ENCODE results near the gene MTHFD1. TPM values are rescaled to one million over a fixed set of nuclear protein-coding genes. Genes with fewer than 3 reads are reported as not detected.
A peak's percentile ranks its signal among the peaks of the same experiment; 100 is the strongest.

Gene MTHFD1
- polyA plus RNA-seq, 1 donor: 61.9 TPM

DNA sequence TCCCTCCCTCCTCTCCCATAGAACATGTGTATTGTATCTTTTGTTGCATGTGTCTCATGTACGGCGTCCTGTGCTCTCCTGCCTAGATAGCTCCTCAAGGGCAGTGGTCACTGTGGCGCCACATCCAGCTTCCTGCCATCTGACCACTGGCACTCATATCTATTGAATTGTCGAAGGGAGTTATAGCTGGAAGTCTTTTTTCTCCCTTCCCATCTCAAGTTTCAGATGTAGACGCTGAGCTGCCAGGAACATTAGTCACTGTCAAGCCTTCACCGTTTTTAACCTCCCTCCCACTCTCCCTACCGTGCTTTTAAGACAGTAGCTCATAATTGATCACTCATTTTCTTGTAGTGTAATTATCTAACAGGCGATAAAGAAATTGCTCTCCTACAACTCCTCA, 33.0 kb downstream of the MTHFD1 start:
- Histone ChIP-seq H3K27me3 (ENCODE audit: control insufficient read depth, insufficient read depth, low read length) (no peaks in the 10 kb centered on the region), H3K4me1 (ENCODE audit: control insufficient read depth, insufficient read depth, low read length) (no peaks in the 10 kb centered on the region), H3K36me3 (ENCODE audit: control insufficient read depth, insufficient read depth, low read length) (peaks cover 62% of the 10 kb centered on the region), H3K9me3 (ENCODE audit: control insufficient read depth, low read depth, low read length) (no peaks in the 10 kb centered on the region), H3K4me3 (ENCODE audit: low read length) (no peak overlapping the region), H3K27ac (ENCODE audit: low read length) (no peak overlapping the region)
- WGBS (ENCODE audit: insufficient coverage, low lambda C conversion rate): 100% methylated on average over 1 of the region's 8 CpGs
- DNase-seq: no peak

GRCh38 chr14:64422005-64422404, 33.9 kb downstream of the MTHFD1 start:
- Histone ChIP-seq H3K9me3 (ENCODE audit: control insufficient read depth, low read depth, low read length) (no peaks in the 10 kb centered on the region), H3K4me1 (ENCODE audit: control insufficient read depth, insufficient read depth, low read length) (no peaks in the 10 kb centered on the region), H3K4me3 (ENCODE audit: low read length) (no peak overlapping the region), H3K27me3 (ENCODE audit: control insufficient read depth, insufficient read depth, low read length) (no peaks in the 10 kb centered on the region), H3K36me3 (ENCODE audit: control insufficient read depth, insufficient read depth, low read length) (peaks cover 56% of the 10 kb centered on the region), H3K27ac (ENCODE audit: low read length) (no peak overlapping the region)
- no peak for DNase-seq
- WGBS (ENCODE audit: insufficient coverage, low lambda C conversion rate): no CpG with 5 or more reads among the region's 1 CpG

GRCh38 chr14:64422756-64423155, 34.6 kb downstream of the MTHFD1 start:
- H3K36me3 ChIP-seq (ENCODE audit: control insufficient read depth, insufficient read depth, low read length): peaks cover 56% of the 10 kb centered on the region
- H3K4me1 ChIP-seq (ENCODE audit: control insufficient read depth, insufficient read depth, low read length): no peaks in the 10 kb centered on the region
- no peaks in the 10 kb centered on the region for H3K27me3 ChIP-seq (ENCODE audit: control insufficient read depth, insufficient read depth, low read length)
- no peak overlapping the region for H3K27ac ChIP-seq (ENCODE audit: low read length)
- no peak overlapping the region for H3K4me3 ChIP-seq (ENCODE audit: low read length)
- no CpG with 5 or more reads among the region's 7 CpGs for WGBS (ENCODE audit: insufficient coverage, low lambda C conversion rate)
- DNase-seq: no peak
- H3K9me3 ChIP-seq (ENCODE audit: control insufficient read depth, low read depth, low read length): no peaks in the 10 kb centered on the region

GRCh38 chr14:64423987-64424386, 35.8 kb downstream of the MTHFD1 start:
- Histone ChIP-seq H3K36me3 (ENCODE audit: control insufficient read depth, insufficient read depth, low read length) (peaks cover 54% of the 10 kb centered on the region), H3K27me3 (ENCODE audit: control insufficient read depth, insufficient read depth, low read length) (no peaks in the 10 kb centered on the region), H3K27ac (ENCODE audit: low read length) (no peak overlapping the region), H3K4me3 (ENCODE audit: low read length) (no peak overlapping the region), H3K4me1 (ENCODE audit: control insufficient read depth, insufficient read depth, low read length) (no peaks in the 10 kb centered on the region), H3K9me3 (ENCODE audit: control insufficient read depth, low read depth, low read length) (no peaks in the 10 kb centered on the region)
- no CpG with 5 or more reads among the region's 6 CpGs for WGBS (ENCODE audit: insufficient coverage, low lambda C conversion rate)
- DNase-seq: no peak

DNA sequence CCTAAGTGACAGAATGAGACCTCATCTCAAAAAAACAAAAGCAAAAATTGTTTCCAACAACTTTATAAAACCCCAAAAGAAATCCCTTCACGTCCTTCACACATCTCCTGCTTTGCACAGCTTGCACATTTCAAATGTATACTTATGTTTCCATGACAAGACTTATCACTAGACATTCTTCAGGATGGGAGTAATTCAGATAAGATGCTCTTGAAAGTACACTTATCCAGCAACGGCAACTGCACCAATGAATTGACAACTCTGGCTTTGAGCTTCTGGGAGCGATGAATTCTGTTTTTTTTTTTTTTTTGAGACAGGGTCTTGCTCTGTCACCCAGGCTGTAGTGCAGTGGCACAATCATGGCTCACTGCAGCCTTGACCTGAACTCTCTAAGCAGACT, 46.4 kb downstream of the MTHFD1 start:
- Histone ChIP-seq H3K4me3 (ENCODE audit: low read length) (no peak overlapping the region), H3K4me1 (ENCODE audit: control insufficient read depth, insufficient read depth, low read length) (peaks cover 13% of the 10 kb centered on the region), H3K27me3 (ENCODE audit: control insufficient read depth, insufficient read depth, low read length) (no peaks in the 10 kb centered on the region), H3K27ac (ENCODE audit: low read length) (no peak overlapping the region), H3K36me3 (ENCODE audit: control insufficient read depth, insufficient read depth, low read length) (peaks cover 30% of the 10 kb centered on the region), H3K9me3 (ENCODE audit: control insufficient read depth, low read depth, low read length) (no peaks in the 10 kb centered on the region)
- peak; percentile 16 to 45 for DNase-seq
- WGBS (ENCODE audit: insufficient coverage, low lambda C conversion rate): 50% methylated on average over 1 of the region's 3 CpGs

DNA sequence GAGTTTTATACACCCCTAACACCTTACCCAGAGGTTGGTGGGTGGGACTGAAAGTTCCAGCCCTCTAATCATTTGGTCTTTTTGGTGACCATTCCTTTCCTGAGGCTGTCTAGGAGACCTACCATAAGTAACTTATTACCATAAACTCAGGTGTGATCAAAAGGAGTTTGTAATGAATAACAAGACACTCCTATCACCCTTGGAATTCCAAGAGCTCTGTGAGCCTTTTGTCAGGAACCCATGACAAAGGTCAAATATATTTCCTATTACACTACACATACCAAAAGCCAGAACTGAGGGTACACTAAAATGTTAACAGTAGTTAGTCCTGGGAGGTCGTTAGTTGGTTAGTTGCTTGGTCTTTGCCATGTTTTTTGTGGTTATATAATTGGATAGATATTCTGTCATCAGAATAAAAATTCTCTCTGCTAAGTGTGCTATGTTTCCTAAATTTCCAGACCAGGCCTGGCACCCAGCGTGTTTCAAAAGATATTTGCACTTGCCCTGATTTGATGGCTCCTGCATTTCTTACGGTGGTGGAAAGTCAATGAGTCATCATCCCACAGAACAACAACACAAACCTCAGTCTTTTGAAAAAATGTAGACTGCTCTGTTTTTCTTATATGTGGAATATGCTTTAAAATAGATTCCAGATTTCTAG, 50.2 kb downstream of the MTHFD1 start:
- H3K4me1 ChIP-seq (ENCODE audit: control insufficient read depth, insufficient read depth, low read length): peaks cover 13% of the 10 kb centered on the region
- H3K27me3 ChIP-seq (ENCODE audit: control insufficient read depth, insufficient read depth, low read length): no peaks in the 10 kb centered on the region
- H3K27ac ChIP-seq (ENCODE audit: low read length): peak overlapping the region; percentile 39
- H3K9me3 ChIP-seq (ENCODE audit: control insufficient read depth, low read depth, low read length): no peaks in the 10 kb centered on the region
- no CpG with 5 or more reads among the region's 3 CpGs for WGBS (ENCODE audit: insufficient coverage, low lambda C conversion rate)
- peaks cover 28% of the 10 kb centered on the region for H3K36me3 ChIP-seq (ENCODE audit: control insufficient read depth, insufficient read depth, low read length)
- DNase-seq: peak; percentile 47 to 74
- H3K4me3 ChIP-seq (ENCODE audit: low read length): no peak overlapping the region

DNA sequence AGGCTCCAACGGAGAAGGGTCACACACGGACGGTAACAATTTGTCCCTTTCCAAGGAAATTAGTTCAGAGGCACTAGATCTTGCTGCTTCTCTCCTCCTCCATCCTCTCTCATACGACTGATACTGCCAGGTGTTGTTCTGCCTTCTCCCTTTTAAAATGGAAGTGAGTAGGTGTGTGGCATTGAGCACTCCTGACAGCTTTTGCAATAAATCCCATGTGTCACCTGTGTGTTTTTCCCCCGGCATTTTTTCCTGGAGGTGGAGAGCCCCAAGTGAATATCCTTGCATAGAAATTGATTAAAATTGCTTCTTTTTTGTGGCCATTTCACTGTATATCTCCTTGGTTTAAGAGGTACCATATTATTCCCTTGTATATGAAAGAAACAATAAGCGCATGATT, 51.0 kb downstream of the MTHFD1 start:
- Histone ChIP-seq H3K9me3 (ENCODE audit: control insufficient read depth, low read depth, low read length) (no peaks in the 10 kb centered on the region), H3K27me3 (ENCODE audit: control insufficient read depth, insufficient read depth, low read length) (no peaks in the 10 kb centered on the region), H3K4me1 (ENCODE audit: control insufficient read depth, insufficient read depth, low read length) (peaks cover 13% of the 10 kb centered on the region), H3K27ac (ENCODE audit: low read length) (peak overlapping the region; percentile 39), H3K36me3 (ENCODE audit: control insufficient read depth, insufficient read depth, low read length) (peaks cover 32% of the 10 kb centered on the region), H3K4me3 (ENCODE audit: low read length) (no peak overlapping the region)
- WGBS (ENCODE audit: insufficient coverage, low lambda C conversion rate): 90% methylated on average over 2 of the region's 6 CpGs
- no peak for DNase-seq

DNA sequence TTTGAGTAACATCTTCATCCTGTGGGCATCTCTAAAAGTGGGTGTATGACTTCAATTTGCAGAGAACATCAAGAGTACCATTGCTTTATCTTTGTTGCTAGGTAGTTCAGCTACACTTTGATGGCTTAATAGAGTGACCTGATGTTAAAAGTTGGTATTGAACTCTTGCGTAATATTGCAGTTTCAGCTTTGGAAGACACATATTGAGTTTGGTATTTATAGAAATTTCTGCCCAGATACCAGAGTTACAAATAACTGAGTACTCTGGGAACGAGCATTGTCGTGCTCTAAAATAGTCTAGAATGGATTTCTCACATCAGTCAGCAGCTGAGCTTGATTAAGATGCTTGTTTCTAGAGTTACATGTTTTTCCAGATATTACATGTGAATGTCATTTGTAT, 52.3 kb downstream of the MTHFD1 start:
- DNase-seq: no peak
- peaks cover 11% of the 10 kb centered on the region for H3K4me1 ChIP-seq (ENCODE audit: control insufficient read depth, insufficient read depth, low read length)
- H3K4me3 ChIP-seq (ENCODE audit: low read length): no peak overlapping the region
- WGBS (ENCODE audit: insufficient coverage, low lambda C conversion rate): 100% methylated on average over 1 of the region's 3 CpGs
- H3K27ac ChIP-seq (ENCODE audit: low read length): no peak overlapping the region
- no peaks in the 10 kb centered on the region for H3K9me3 ChIP-seq (ENCODE audit: control insufficient read depth, low read depth, low read length)
- peaks cover 37% of the 10 kb centered on the region for H3K36me3 ChIP-seq (ENCODE audit: control insufficient read depth, insufficient read depth, low read length)
- H3K27me3 ChIP-seq (ENCODE audit: control insufficient read depth, insufficient read depth, low read length): no peaks in the 10 kb centered on the region

DNA sequence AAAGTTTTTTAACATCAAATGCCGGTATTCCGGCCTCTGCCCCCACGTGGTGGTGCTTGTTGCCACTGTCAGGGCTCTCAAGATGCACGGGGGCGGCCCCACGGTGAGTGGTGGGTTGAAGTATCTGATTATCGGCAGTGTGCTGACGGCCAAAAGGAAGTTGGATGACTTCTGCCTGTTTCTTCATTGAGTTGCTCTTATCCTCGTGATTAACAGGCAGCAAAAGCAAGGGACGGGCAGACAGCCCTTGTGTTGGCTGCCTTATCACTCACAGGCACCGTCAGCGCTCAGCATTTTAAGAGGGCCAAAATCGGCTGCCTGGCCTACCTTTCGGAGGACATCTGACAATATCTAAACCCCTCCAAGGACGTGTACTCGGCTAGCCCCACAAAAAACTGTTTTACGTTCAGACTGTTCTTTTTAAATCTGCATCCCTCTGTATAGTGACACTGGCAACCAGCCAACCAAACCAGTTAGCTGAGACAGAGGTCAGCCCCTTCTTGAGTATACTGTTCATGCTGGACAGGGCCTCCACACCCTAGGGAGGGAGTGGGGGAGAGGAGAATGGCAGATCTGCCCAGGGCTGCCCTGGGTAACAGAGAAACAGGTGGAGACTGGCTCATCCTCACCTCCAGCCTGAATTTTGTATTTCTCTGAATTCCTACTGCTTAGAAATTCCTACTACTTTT, 54.3 kb downstream of the MTHFD1 start:
- Histone ChIP-seq H3K27ac (ENCODE audit: low read length) (no peak overlapping the region), H3K36me3 (ENCODE audit: control insufficient read depth, insufficient read depth, low read length) (peaks cover 35% of the 10 kb centered on the region), H3K9me3 (ENCODE audit: control insufficient read depth, low read depth, low read length) (no peaks in the 10 kb centered on the region), H3K4me1 (ENCODE audit: control insufficient read depth, insufficient read depth, low read length) (peaks cover 7% of the 10 kb centered on the region), H3K27me3 (ENCODE audit: control insufficient read depth, insufficient read depth, low read length) (no peaks in the 10 kb centered on the region), H3K4me3 (ENCODE audit: low read length) (no peak overlapping the region)
- DNase-seq: no peak
- WGBS (ENCODE audit: insufficient coverage, low lambda C conversion rate): no CpG with 5 or more reads among the region's 17 CpGs

GRCh38 chr14:64444140-64444539, 56.0 kb downstream of the MTHFD1 start:
- no peaks in the 10 kb centered on the region for H3K27me3 ChIP-seq (ENCODE audit: control insufficient read depth, insufficient read depth, low read length)
- no peak overlapping the region for H3K27ac ChIP-seq (ENCODE audit: low read length)
- H3K4me1 ChIP-seq (ENCODE audit: control insufficient read depth, insufficient read depth, low read length): peaks cover under 1% of the 10 kb centered on the region
- H3K36me3 ChIP-seq (ENCODE audit: control insufficient read depth, insufficient read depth, low read length): peaks cover 41% of the 10 kb centered on the region
- H3K4me3 ChIP-seq (ENCODE audit: low read length): no peak overlapping the region
- 100% methylated on average over 1 of the region's 11 CpGs for WGBS (ENCODE audit: insufficient coverage, low lambda C conversion rate)
- H3K9me3 ChIP-seq (ENCODE audit: control insufficient read depth, low read depth, low read length): no peaks in the 10 kb centered on the region
- DNase-seq: no peak
